ACC112 (cell line): ENCODE results near the gene KLRK1.
A peak's percentile ranks its signal among the peaks of the same experiment; 100 is the strongest.
"Not testable (repeated sequence)": the region's sequence is repeated elsewhere in the genome, so short reads cannot be mapped to it uniquely, and the experiment has no call there.

Source experiments
- H2AFZ ChIP-seq: fragments of 200-600 bp; sonication (generic); one replicate; pipeline ENCODE4 v1.6.0; 2017; ENCODE audit warnings: antibody characterized with exemption, low read length; ENCODE audit not compliant: unreplicated experiment
- H3K27ac ChIP-seq: fragments of 200-600 bp; sonication (generic); 2 replicates; pipeline ENCODE4 v1.5.1; 2014; ENCODE audit warnings: low read depth, mild to moderate bottlenecking, antibody characterized with exemption, low read length, moderate library complexity
- H3K27me3 ChIP-seq: fragments of 200-600 bp; sonication (generic); 2 replicates; pipeline ENCODE4 v1.6.1; 2014; ENCODE audit warnings: mild to moderate bottlenecking, antibody characterized with exemption, low read length, moderate library complexity, mixed read lengths; ENCODE audit not compliant: insufficient read depth
- H3K36me3 ChIP-seq: fragments of 200-600 bp; sonication (generic); 2 replicates; pipeline ENCODE4 v1.6.1; 2016; ENCODE audit warnings: mild to moderate bottlenecking, antibody characterized with exemption, low read length, moderate library complexity, mixed read lengths; ENCODE audit not compliant: insufficient read depth
- H3K4me1 ChIP-seq: fragments of 200-600 bp; sonication (generic); one replicate; pipeline ENCODE4 v1.6.1; 2016; ENCODE audit warnings: low read length, mixed read lengths; ENCODE audit not compliant: insufficient read depth, unreplicated experiment, control insufficient read depth
- H3K4me3 ChIP-seq: fragments of 200-600 bp; sonication (generic); 2 replicates; pipeline ENCODE4 v1.5.1; 2014; ENCODE audit warnings: mild to moderate bottlenecking, low read depth, low read length
- H3K79me2 ChIP-seq: fragments of 200-600 bp; sonication (generic); one replicate; pipeline ENCODE4 v1.6.0; 2016; ENCODE audit warnings: low read length; ENCODE audit not compliant: control insufficient read depth, unreplicated experiment, insufficient read depth

KLRK1 gene

GRCh38 chr12:10389904-10390303 lies at the start of gene KLRK1:
Gene KLRK1, minus strand, starts transcription at chr12:10390041. Its CDS starts 1,231 bp downstream, at chr12:10388810.
- Histone ChIP-seq H3K4me1 (peaks cover 38% of the 10 kb centered on the region), H3K36me3 (no peaks in the 10 kb centered on the region), H3K79me2 (no peaks in the 10 kb centered on the region), H3K4me3 (no peak within 1 kb of the TSS), H3K27me3 (no peaks in the 10 kb centered on the region), H3K27ac (no peak within 1 kb of the TSS), H2AFZ (no peak within 1 kb of the TSS)

DNA sequence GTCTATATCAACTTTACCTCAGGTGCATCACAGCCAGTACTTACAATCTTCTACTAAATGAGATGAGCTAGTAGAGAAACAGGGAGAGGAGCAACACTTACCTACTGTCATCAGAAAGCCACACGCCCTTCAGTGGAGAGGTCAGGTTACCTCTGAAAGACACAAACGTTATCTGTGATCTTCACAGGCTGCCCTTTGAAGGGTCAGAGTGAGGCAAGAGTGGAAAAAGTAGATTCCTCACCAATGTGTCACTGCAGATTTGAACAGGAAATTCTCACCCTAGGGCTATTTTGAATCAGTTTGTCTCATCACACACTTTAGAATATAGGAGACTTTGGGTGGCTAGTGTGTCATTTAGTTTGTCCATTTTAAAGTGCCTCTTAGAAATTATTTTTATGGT lies 47.8 kb upstream of the KLRK1 start:
- H3K36me3 ChIP-seq, H3K4me3 ChIP-seq, H3K27ac ChIP-seq, H2AFZ ChIP-seq, H3K79me2 ChIP-seq, H3K27me3 ChIP-seq: not testable (repeated sequence)
- peaks cover 11% of the 10 kb centered on the region for H3K4me1 ChIP-seq

DNA sequence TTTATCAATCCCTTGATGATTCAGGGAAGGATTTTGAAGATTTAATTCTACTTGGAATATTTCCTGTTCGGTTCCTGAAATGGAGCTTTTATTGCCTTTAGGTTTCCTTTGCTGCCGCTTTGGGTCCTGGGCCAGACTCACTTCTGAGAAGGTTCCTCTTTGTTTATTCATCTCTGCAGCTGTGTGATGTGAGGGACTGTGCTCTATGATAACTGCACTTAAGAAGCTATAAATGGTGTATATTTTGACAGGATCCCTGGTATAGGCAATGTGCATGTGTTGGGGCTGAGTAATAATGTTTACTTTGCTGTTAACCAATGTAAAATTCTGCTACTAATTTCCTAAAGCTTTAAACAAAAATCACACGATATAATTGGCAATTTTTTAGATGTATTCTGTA lies 46.0 kb upstream of the KLRK1 start, which contains the start of gene KLRC2:
Gene KLRC2, minus strand, starts transcription at position 195 of the 400 bp plus-strand sequence. Its CDS starts 24 bp downstream, at position 171.
- not testable (repeated sequence) for H3K27ac ChIP-seq, H3K79me2 ChIP-seq, H3K36me3 ChIP-seq, H2AFZ ChIP-seq, H3K4me3 ChIP-seq, H3K27me3 ChIP-seq
- peaks cover 11% of the 10 kb centered on the region for H3K4me1 ChIP-seq

DNA sequence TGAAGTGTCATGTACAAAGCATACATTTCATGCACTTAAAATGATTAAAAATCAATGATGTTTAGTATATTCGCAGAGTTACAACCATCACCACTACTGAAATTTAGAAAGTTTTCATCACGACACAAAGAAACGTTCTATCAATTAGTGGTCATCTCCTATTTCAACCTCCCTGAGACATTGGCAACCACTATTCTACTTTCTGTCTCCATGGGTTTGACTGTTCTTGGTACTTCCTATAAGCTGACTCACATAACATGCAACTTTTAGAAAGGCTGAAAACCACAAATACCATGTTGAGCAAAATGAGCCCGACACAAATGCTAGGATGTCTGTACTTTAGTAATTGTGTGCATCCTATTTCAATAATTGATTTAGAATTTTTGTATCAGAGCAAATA lies 40.8 kb upstream of the KLRK1 start:
- not testable (repeated sequence) for H3K27me3 ChIP-seq, H3K4me1 ChIP-seq, H3K36me3 ChIP-seq, H2AFZ ChIP-seq, H3K27ac ChIP-seq, H3K4me3 ChIP-seq, H3K79me2 ChIP-seq

- H3K27me3 ChIP-seq, H2AFZ ChIP-seq, H3K36me3 ChIP-seq, H3K4me3 ChIP-seq, H3K4me1 ChIP-seq, H3K27ac ChIP-seq, H3K79me2 ChIP-seq: not testable (repeated sequence)
These were observed 36.1 kb upstream of the KLRK1 start for GRCh38 chr12:10425938-10426337.

- not testable (repeated sequence) for H3K4me3 ChIP-seq, H3K36me3 ChIP-seq, H3K27ac ChIP-seq, H3K79me2 ChIP-seq, H2AFZ ChIP-seq, H3K27me3 ChIP-seq
- peaks cover 12% of the 10 kb centered on the region for H3K4me1 ChIP-seq
These were observed 34.5 kb upstream of the KLRK1 start for GRCh38 chr12:10424260-10424899.

DNA sequence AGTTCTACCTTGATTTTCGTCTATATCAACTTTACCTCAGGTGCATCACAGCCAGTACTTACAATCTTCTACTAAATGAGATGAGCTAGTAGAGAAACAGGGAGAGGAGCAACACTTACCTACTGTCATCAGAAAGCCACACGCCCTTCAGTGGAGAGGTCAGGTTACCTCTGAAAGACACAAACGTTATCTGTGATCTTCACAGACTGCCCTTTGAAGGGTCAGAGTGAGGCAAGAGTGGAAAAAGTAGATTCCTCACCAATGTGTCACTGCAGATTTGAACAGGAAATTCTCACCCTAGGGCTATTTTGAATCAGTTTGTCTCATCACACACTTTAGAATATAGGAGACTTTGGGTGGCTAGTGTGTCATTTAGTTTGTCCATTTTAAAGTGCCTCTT lies 32.3 kb upstream of the KLRK1 start:
- H3K4me3 ChIP-seq, H3K27me3 ChIP-seq, H3K36me3 ChIP-seq, H2AFZ ChIP-seq, H3K79me2 ChIP-seq, H3K27ac ChIP-seq: not testable (repeated sequence)
- H3K4me1 ChIP-seq, result peaks cover 12% of the 10 kb centered on the region

DNA sequence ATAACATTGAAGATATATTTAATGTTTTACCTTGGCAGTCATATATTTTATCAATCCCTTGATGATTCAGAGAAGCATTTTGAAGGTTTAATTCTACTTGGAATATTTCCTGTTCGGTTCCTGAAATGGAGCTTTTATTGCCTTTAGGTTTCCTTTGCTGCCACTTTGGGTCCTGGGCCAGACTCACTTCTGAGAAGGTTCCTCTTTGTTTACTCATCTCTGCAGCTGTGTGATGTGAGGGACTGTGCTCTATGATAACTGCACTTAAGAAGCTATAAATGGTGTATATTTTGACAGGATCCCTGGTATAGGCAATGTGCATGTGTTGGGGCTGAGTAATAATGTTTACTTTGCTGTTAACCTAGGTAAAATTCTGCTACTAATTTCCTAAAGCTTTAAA lies 30.5 kb upstream of the KLRK1 start, which contains the start of gene KLRC3:
Gene KLRC3, minus strand, starts transcription at position 262 of the 400 bp plus-strand sequence. Its CDS starts 45 bp downstream, at position 217.
- H3K79me2 ChIP-seq, H3K27me3 ChIP-seq, H3K4me3 ChIP-seq, H3K36me3 ChIP-seq: not testable (repeated sequence)
- H3K27ac ChIP-seq, result peak within 1 kb of the TSS; percentile 36; the same call in 1 of the 2 replicates
- peaks cover 12% of the 10 kb centered on the region for H3K4me1 ChIP-seq
- H2AFZ ChIP-seq, result peak within 1 kb of the TSS; percentile 38

DNA sequence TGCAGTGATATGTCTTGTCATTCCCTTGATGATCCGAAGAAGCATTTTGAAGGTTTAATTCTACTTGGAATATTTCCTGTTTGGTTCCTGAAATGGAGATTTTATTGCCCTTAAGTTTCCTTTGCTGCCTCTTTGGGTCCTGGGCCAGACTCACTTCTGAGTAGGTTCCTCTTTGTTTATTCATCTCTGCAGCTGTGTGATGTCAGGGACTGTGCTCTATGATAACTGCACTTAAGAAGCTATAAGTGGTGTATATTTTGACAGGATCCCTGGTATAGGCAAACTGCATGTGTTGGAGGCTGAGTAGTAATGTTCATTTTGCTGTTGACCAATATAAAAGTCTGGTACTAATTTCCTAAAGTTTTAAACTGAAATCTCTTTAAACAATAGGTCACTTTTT lies 19.6 kb upstream of the KLRK1 start, which contains the start of gene KLRC4:
Gene KLRC4, minus strand, starts transcription at position 366 of the 400 bp plus-strand sequence. Its CDS starts 182 bp downstream, at position 184.
- no peak within 1 kb of the TSS for H3K27ac ChIP-seq
- no peak within 1 kb of the TSS for H2AFZ ChIP-seq
- no peak within 1 kb of the TSS for H3K4me3 ChIP-seq
- no peaks in the 10 kb centered on the region for H3K79me2 ChIP-seq
- H3K36me3 ChIP-seq, result no peaks in the 10 kb centered on the region
- H3K27me3 ChIP-seq, result no peaks in the 10 kb centered on the region
- no peaks in the 10 kb centered on the region for H3K4me1 ChIP-seq

DNA sequence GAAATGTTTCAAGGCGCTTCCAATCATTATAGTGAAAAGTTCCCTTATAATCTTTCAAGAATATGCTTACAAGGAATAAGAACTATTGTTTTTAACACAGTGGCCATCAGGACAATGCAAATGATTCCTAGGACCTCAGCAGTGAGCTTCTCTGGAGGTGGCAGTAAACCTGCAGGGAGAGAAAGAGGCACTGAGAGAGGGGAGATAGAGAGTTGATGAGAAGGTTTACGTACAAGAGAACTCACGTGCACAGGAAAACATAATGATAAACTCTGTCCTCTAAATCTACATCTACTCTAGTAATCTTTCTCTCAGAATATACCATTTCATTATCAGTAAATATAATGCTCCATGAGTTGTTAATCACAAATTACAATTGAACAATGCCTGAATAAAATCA lies 19.0 kb upstream of the KLRK1 start:
- Histone ChIP-seq H3K27ac (no peak overlapping the region), H3K79me2 (no peaks in the 10 kb centered on the region), H3K4me3 (no peak overlapping the region), H3K27me3 (no peaks in the 10 kb centered on the region), H3K4me1 (no peaks in the 10 kb centered on the region), H3K36me3 (no peaks in the 10 kb centered on the region), H2AFZ (no peak overlapping the region)

GRCh38 chr12:10406725-10407124 lies 16.9 kb upstream of the KLRK1 start:
- Histone ChIP-seq H2AFZ (no peak overlapping the region), H3K4me1 (no peaks in the 10 kb centered on the region)

More at GRCh38 chr12:10406725-10407124, 16.9 kb upstream of the KLRK1 start:
- H3K36me3 ChIP-seq, result no peaks in the 10 kb centered on the region
- H3K27me3 ChIP-seq, result no peaks in the 10 kb centered on the region
- no peak overlapping the region for H3K4me3 ChIP-seq
- H3K27ac ChIP-seq, result no peak overlapping the region
- no peaks in the 10 kb centered on the region for H3K79me2 ChIP-seq
